GM12892 (cell line): Measurements from ENCODE around the gene KCNJ6.

Experiments
- POLR2A ChIP-seq: IDR thresholded peaks from 2 replicates; pipeline ENCODE4 v1.6.1; 2011; ENCODE audit warnings: low read depth, low read length, control low read depth
- POLR2AphosphoS5 ChIP-seq: IDR thresholded peaks from 2 replicates; pipeline ENCODE4 v1.6.1; 2011; ENCODE audit warnings: low read depth, low read length, control low read depth

DNA sequence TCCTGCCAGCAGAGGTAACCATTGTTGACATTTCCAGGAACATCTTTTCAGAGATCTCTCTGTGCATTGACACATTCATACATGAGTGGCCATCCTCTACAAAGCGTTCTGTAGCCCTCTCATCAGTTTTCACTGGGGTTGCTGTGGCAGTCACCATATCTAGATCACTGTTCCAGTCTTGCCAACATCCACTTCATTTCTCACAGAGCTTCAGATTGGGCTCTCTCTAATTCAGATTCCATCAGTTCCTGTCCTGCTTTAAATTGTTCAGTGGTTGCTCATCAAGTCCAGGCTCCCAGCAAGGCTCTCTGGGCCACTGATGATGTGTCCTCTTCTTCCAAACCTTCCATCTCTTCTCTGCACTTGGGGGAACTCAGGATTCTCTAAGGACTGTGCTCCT is 173.7 kb downstream of the KCNJ6 start:
- no peak for TF ChIP-seq POLR2AphosphoS5
- TF ChIP-seq POLR2A, result no peak
